HUES64 (cell line): ENCODE data around the gene RUBCNL.

Source experiments
- H3K27ac ChIP-seq: 2 replicates; pipeline ENCODE4 v1.7.0; 2013; ENCODE audit warnings: low read depth, low read length, inconsistent platforms
- H3K27me3 ChIP-seq: 2 replicates; pipeline ENCODE4 v1.6.1; 2013; ENCODE audit warnings: mild to moderate bottlenecking, low read length; ENCODE audit not compliant: insufficient read depth
- H3K36me3 ChIP-seq: 2 replicates; pipeline ENCODE4 v1.6.1; 2013; ENCODE audit warnings: mild to moderate bottlenecking, low read length; ENCODE audit not compliant: insufficient read depth
- H3K4me1 ChIP-seq: 2 replicates; pipeline ENCODE4 v1.6.1; 2013; ENCODE audit warnings: mild to moderate bottlenecking, low read length, moderate library complexity; ENCODE audit not compliant: insufficient read depth
- H3K4me3 ChIP-seq: 2 replicates; pipeline ENCODE4 v1.5.1; 2013; ENCODE audit warnings: mild to moderate bottlenecking, low read length, moderate library complexity
- H3K9ac ChIP-seq: 2 replicates; pipeline ENCODE4 v1.6.1; 2013; ENCODE audit warnings: mild to moderate bottlenecking, low read depth, low read length
- H3K9me3 ChIP-seq: 2 replicates; pipeline ENCODE4 v1.6.1; 2013; ENCODE audit warnings: low read depth, low read length; ENCODE audit not compliant: insufficient read depth
- WGBS: fragments of 150-250, 120-280 bp; methylation state at CpG from one replicate; pipeline ENCODE4 v1.1.7; 2013; ENCODE audit warnings: missing lambda C conversion rate; 5-methylcytosine and 5-hydroxymethylcytosine counted together

RUBCNL gene

GRCh38 chr13:46339035-46339666 lies 47.9 kb downstream of the RUBCNL start:
- Histone ChIP-seq H3K36me3 (no peaks in the 10 kb centered on the region), H3K9ac (no peak overlapping the region)
- WGBS, result 91% methylated on average over 9 of the region's 10 CpGs

GRCh38 chr13:46337700-46338099 lies 49.4 kb downstream of the RUBCNL start:
- H3K36me3 ChIP-seq, result no peaks in the 10 kb centered on the region
- no peak overlapping the region for H3K9ac ChIP-seq
- no peaks in the 10 kb centered on the region for H3K4me1 ChIP-seq
- H3K27me3 ChIP-seq, result no peaks in the 10 kb centered on the region
- no peak overlapping the region for H3K27ac ChIP-seq
- H3K4me3 ChIP-seq, result no peak overlapping the region
- 94% methylated on average over 3 of the region's 3 CpGs for WGBS
- no peaks in the 10 kb centered on the region for H3K9me3 ChIP-seq

More at GRCh38 chr13:46339035-46339666, 47.9 kb downstream of the RUBCNL start:
- no peaks in the 10 kb centered on the region for H3K27me3 ChIP-seq
- H3K9me3 ChIP-seq, result no peaks in the 10 kb centered on the region
- H3K4me1 ChIP-seq, result no peaks in the 10 kb centered on the region
- H3K27ac ChIP-seq, result no peak overlapping the region
- no peak overlapping the region for H3K4me3 ChIP-seq

GRCh38 chr13:46334035-46334822 lies 52.8 kb downstream of the RUBCNL start:
- no peaks in the 10 kb centered on the region for H3K36me3 ChIP-seq
- no peaks in the 10 kb centered on the region for H3K4me1 ChIP-seq
- no peaks in the 10 kb centered on the region for H3K27me3 ChIP-seq
- no peak overlapping the region for H3K4me3 ChIP-seq
- H3K27ac ChIP-seq, result no peak overlapping the region
- no peak overlapping the region for H3K9ac ChIP-seq
- no peaks in the 10 kb centered on the region for H3K9me3 ChIP-seq
- WGBS, result 93% methylated on average over 10 of the region's 10 CpGs

- no peak overlapping the region for H3K4me3 ChIP-seq
- 90% methylated on average over 5 of the region's 5 CpGs for WGBS
- no peaks in the 10 kb centered on the region for H3K9me3 ChIP-seq
- H3K27ac ChIP-seq, result no peak overlapping the region
- no peaks in the 10 kb centered on the region for H3K4me1 ChIP-seq
- H3K9ac ChIP-seq, result no peak overlapping the region
- H3K36me3 ChIP-seq, result no peaks in the 10 kb centered on the region
- H3K27me3 ChIP-seq, result no peaks in the 10 kb centered on the region
Observed at GRCh38 chr13:46332772-46333171, 54.3 kb downstream of the RUBCNL start.

- H3K27ac ChIP-seq, result no peak overlapping the region
- H3K27me3 ChIP-seq, result no peaks in the 10 kb centered on the region
- H3K4me1 ChIP-seq, result no peaks in the 10 kb centered on the region
- H3K9ac ChIP-seq, result no peak overlapping the region
- H3K9me3 ChIP-seq, result no peaks in the 10 kb centered on the region
- WGBS, result 95% methylated on average over 7 of the region's 7 CpGs
- no peaks in the 10 kb centered on the region for H3K36me3 ChIP-seq
- H3K4me3 ChIP-seq, result no peak overlapping the region
Observed at GRCh38 chr13:46329624-46330023, 57.4 kb downstream of the RUBCNL start.

- H3K4me3 ChIP-seq, result no peak overlapping the region
- WGBS, result 83% methylated on average over 1 of the region's 1 CpG
- H3K9me3 ChIP-seq, result no peaks in the 10 kb centered on the region
- H3K4me1 ChIP-seq, result no peaks in the 10 kb centered on the region
- no peaks in the 10 kb centered on the region for H3K27me3 ChIP-seq
- no peak overlapping the region for H3K27ac ChIP-seq
- no peaks in the 10 kb centered on the region for H3K36me3 ChIP-seq
- no peak overlapping the region for H3K9ac ChIP-seq
Observed at GRCh38 chr13:46327246-46327645, 59.8 kb downstream of the RUBCNL start.

GRCh38 chr13:46324976-46325375 lies 62.1 kb downstream of the RUBCNL start:
- no peaks in the 10 kb centered on the region for H3K36me3 ChIP-seq
- no peak overlapping the region for H3K4me3 ChIP-seq
- no peak overlapping the region for H3K27ac ChIP-seq
- 93% methylated on average over 5 of the region's 5 CpGs for WGBS
- no peaks in the 10 kb centered on the region for H3K4me1 ChIP-seq
- H3K27me3 ChIP-seq, result no peaks in the 10 kb centered on the region
- no peak overlapping the region for H3K9ac ChIP-seq
- H3K9me3 ChIP-seq, result no peaks in the 10 kb centered on the region

GRCh38 chr13:46321494-46322225 lies 65.4 kb downstream of the RUBCNL start:
- Histone ChIP-seq H3K4me1 (peaks cover 7% of the 10 kb centered on the region; the same call in 1 of the 2 replicates), H3K9me3 (no peaks in the 10 kb centered on the region), H3K27ac (no peak overlapping the region), H3K4me3 (no peak overlapping the region), H3K36me3 (no peaks in the 10 kb centered on the region), H3K9ac (no peak overlapping the region), H3K27me3 (no peaks in the 10 kb centered on the region)
- WGBS, result 79% methylated on average over 16 of the region's 17 CpGs

- Histone ChIP-seq H3K27me3 (no peaks in the 10 kb centered on the region), H3K9me3 (no peaks in the 10 kb centered on the region), H3K4me3 (no peak overlapping the region), H3K4me1 (peaks cover 7% of the 10 kb centered on the region; the same call in 1 of the 2 replicates), H3K9ac (no peak overlapping the region), H3K27ac (no peak overlapping the region), H3K36me3 (no peaks in the 10 kb centered on the region)
- 88% methylated on average over 4 of the region's 4 CpGs for WGBS
Observed at GRCh38 chr13:46320821-46321220, 66.2 kb downstream of the RUBCNL start.

GRCh38 chr13:46320406-46320805 lies 66.6 kb downstream of the RUBCNL start:
- Histone ChIP-seq H3K9me3 (no peaks in the 10 kb centered on the region), H3K36me3 (no peaks in the 10 kb centered on the region), H3K27ac (no peak overlapping the region), H3K9ac (no peak overlapping the region), H3K27me3 (no peaks in the 10 kb centered on the region), H3K4me1 (peaks cover 7% of the 10 kb centered on the region; the same call in 1 of the 2 replicates), H3K4me3 (no peak overlapping the region)
- WGBS, result 96% methylated on average over 3 of the region's 3 CpGs

GRCh38 chr13:46318986-46319385 lies 68.1 kb downstream of the RUBCNL start:
- 100% methylated on average over 1 of the region's 1 CpG for WGBS
- Histone ChIP-seq H3K4me1 (peaks cover 7% of the 10 kb centered on the region; the same call in 1 of the 2 replicates), H3K9ac (no peak overlapping the region), H3K9me3 (no peaks in the 10 kb centered on the region), H3K36me3 (no peaks in the 10 kb centered on the region), H3K27ac (no peak overlapping the region), H3K4me3 (no peak overlapping the region), H3K27me3 (no peaks in the 10 kb centered on the region)
